ENCODE results near the gene ANKS1A. TPM values are rescaled to one million over a fixed set of nuclear protein-coding genes. Genes with fewer than 3 reads are reported as not detected.

ANKS1A gene
- total RNA-seq, 2 donors from 2014 or later, result 20.5 to 68.4 TPM

- intact Hi-C loops (cut with DNase I), result no loop called here
- WGBS, result 68% methylated on average over 6 of the region's 6 CpGs
- no peak for DNase-seq (ENCODE audit: low spot score)
- Histone ChIP-seq H3K27me3 (replicated peaks; ENCODE audit: insufficient read depth) (no peaks in the 10 kb centered on the region), H3K4me1 (replicated peaks) (no peaks in the 10 kb centered on the region), H3K27ac (no peak overlapping the region), H3K9me3 (no peaks in the 10 kb centered on the region), H3K36me3 (no peaks in the 10 kb centered on the region), H3K4me3 (no peak overlapping the region)
- TF ChIP-seq, protein P1, sequence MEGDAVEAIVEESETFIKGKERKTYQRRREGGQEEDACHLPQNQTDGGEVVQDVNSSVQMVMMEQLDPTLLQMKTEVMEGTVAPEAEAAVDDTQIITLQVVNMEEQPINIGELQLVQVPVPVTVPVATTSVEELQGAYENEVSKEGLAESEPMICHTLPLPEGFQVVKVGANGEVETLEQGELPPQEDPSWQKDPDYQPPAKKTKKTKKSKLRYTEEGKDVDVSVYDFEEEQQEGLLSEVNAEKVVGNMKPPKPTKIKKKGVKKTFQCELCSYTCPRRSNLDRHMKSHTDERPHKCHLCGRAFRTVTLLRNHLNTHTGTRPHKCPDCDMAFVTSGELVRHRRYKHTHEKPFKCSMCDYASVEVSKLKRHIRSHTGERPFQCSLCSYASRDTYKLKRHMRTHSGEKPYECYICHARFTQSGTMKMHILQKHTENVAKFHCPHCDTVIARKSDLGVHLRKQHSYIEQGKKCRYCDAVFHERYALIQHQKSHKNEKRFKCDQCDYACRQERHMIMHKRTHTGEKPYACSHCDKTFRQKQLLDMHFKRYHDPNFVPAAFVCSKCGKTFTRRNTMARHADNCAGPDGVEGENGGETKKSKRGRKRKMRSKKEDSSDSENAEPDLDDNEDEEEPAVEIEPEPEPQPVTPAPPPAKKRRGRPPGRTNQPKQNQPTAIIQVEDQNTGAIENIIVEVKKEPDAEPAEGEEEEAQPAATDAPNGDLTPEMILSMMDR (IDR thresholded peaks at IDR 0.05), result no peak
- TF ChIP-seq POLR2AphosphoS5 (IDR thresholded peaks at IDR 0.05) (no peak), POLR2A (IDR thresholded peaks at IDR 0.05) (no peak)
Measured at GRCh38 chr6:34909320-34909883, 20.3 kb downstream of the ANKS1A start.

DNA sequence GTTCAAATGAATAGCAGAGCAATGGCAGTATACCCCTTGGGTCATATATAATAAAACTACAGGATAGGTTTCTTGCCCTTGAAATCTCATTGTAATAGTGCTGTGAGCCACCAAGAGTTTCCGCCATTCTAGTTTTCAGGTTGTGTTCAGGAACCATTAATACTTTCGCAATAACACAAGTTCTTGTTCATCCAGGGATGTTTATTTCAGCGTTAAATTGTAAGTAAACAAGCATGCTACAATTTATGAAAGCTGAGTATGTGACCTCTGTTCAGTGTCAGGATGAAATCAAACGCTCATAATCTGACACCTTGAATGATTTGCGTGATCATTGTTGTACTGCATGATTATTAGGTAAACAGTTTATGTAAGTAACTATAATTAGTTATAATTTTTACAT lies 22.8 kb downstream of the ANKS1A start:
- no peak for DNase-seq (ENCODE audit: low spot score)
- H3K4me1 ChIP-seq (replicated peaks), result no peaks in the 10 kb centered on the region
- intact Hi-C loops (cut with DNase I), result no loop called here
- no peak overlapping the region for H3K4me3 ChIP-seq
- no peaks in the 10 kb centered on the region for H3K9me3 ChIP-seq
- H3K27ac ChIP-seq, result no peak overlapping the region
- no peaks in the 10 kb centered on the region for H3K27me3 ChIP-seq (replicated peaks; ENCODE audit: insufficient read depth)
- TF ChIP-seq, protein P1 (IDR thresholded peaks at IDR 0.05), result no peak
- TF ChIP-seq POLR2A (IDR thresholded peaks at IDR 0.05) (no peak), POLR2AphosphoS5 (IDR thresholded peaks at IDR 0.05) (no peak)
- 88% methylated on average over 5 of the region's 5 CpGs for WGBS
- no peaks in the 10 kb centered on the region for H3K36me3 ChIP-seq

DNA sequence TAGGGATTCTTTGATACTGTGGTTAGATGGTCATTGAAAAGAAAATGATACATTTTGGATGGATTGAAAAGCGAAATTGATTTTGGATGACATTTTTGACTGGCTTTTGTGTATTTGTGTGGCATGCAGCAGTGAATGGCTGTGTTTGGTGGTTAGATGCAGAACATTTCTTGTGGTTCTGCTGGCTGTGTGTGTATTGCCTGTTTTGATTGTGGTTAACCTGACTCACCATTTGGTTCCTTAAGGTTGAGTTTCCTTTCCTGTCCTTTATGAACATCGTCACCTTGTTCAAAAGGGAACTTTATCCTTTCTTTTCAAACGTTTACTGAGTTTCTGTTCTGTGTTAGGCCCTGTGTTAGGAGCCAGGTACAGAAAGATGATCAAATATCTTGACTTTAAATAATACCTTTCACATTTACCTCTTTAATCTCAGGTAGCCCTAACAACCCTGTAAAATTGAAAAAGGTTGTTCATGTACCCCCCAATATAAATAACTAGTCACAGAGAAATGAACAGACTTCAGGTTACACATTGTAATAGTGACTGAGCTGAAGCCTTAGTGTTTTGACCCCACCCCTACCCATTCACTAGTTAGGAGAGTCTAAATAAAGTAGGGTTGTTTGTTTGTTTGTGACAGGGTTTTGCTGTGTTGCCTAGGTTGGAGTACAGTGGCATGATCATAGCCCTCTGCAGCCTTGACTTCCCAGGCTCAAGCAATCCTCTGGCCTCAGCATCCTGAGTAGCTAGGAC lies 23.8 kb downstream of the ANKS1A start:
- no peaks in the 10 kb centered on the region for H3K27me3 ChIP-seq (replicated peaks; ENCODE audit: insufficient read depth)
- H3K36me3 ChIP-seq, result no peaks in the 10 kb centered on the region
- H3K27ac ChIP-seq, result no peak overlapping the region
- H3K9me3 ChIP-seq, result no peaks in the 10 kb centered on the region
- TF ChIP-seq POLR2AphosphoS5 (IDR thresholded peaks at IDR 0.05), result no peak
- TF ChIP-seq, protein P1 (IDR thresholded peaks at IDR 0.05), result no peak
- no peak for TF ChIP-seq POLR2A (IDR thresholded peaks at IDR 0.05)
- no peak overlapping the region for H3K4me3 ChIP-seq
- DNase-seq (ENCODE audit: low spot score), result no peak
- intact Hi-C loops (cut with DNase I), result no loop called here
- no peaks in the 10 kb centered on the region for H3K4me1 ChIP-seq (replicated peaks)
- WGBS, result 67% methylated on average over 3 of the region's 3 CpGs

- Histone ChIP-seq H3K27me3 (replicated peaks; ENCODE audit: insufficient read depth) (no peaks in the 10 kb centered on the region), H3K36me3 (no peaks in the 10 kb centered on the region), H3K9me3 (no peaks in the 10 kb centered on the region), H3K4me3 (no peak overlapping the region), H3K27ac (no peak overlapping the region), H3K4me1 (replicated peaks) (no peaks in the 10 kb centered on the region)
- no peak for DNase-seq (ENCODE audit: low spot score)
- intact Hi-C loops (cut with DNase I), result no loop called here
- TF ChIP-seq, protein P1 (IDR thresholded peaks at IDR 0.05), result no peak
- TF ChIP-seq POLR2AphosphoS5 (IDR thresholded peaks at IDR 0.05) (no peak), POLR2A (IDR thresholded peaks at IDR 0.05) (no peak)
- 59% methylated on average over 4 of the region's 4 CpGs for WGBS
Measured at GRCh38 chr6:34914358-34914757, 25.3 kb downstream of the ANKS1A start.
